Liver (tissue), 9 donors: ENCODE data around the gene SAMD4B. TPM values are rescaled to one million over a fixed set of nuclear protein-coding genes. Genes with fewer than 3 reads are reported as not detected.

Experiments used
- DNase-seq: peaks from one replicate; pipeline ENCODE4 v3.0.0-alpha.2; 2017; ENCODE audit warnings: low spot score
- H3K27ac ChIP-seq, 2 donors: one replicate each; pipeline ENCODE4 v1.7.0; 2013; ENCODE audit warnings: inconsistent platforms in 2 of 2, low read length in 2 of 2, control low read depth in 1 of 2, low read depth in 1 of 2, mild to moderate bottlenecking in 1 of 2
- H3K27me3 ChIP-seq, 4 donors: one replicate each; pipeline versions ENCODE4 v1.6.1 to v1.7.0; 2013; ENCODE audit warnings: low read length in 3 of 4, inconsistent platforms in 1 of 4, mild to moderate bottlenecking in 1 of 4, moderate library complexity in 1 of 4; ENCODE audit not compliant: control insufficient read depth in 4 of 4, insufficient read depth in 4 of 4
- H3K36me3 ChIP-seq, 4 donors: one replicate each; pipeline versions ENCODE4 v1.6.1 to v1.7.0; 2013; ENCODE audit warnings: low read length in 3 of 4, mild to moderate bottlenecking in 3 of 4, low read depth in 1 of 4, moderate library complexity in 1 of 4; ENCODE audit not compliant: control insufficient read depth in 4 of 4, insufficient read depth in 3 of 4
- H3K4me1 ChIP-seq, 4 donors: one replicate each; pipeline versions ENCODE4 v1.6.1 to v1.7.0; 2013; ENCODE audit warnings: low read length in 3 of 4, mild to moderate bottlenecking in 3 of 4, moderate library complexity in 1 of 4; ENCODE audit not compliant: control insufficient read depth in 4 of 4, insufficient read depth in 4 of 4
- H3K4me3 ChIP-seq, 3 donors: one replicate each; pipeline versions ENCODE4 v1.6.1 to v1.7.0; 2013; ENCODE audit warnings: low read length in 3 of 3, control low read depth in 1 of 3, low read depth in 1 of 3, mild to moderate bottlenecking in 1 of 3
- H3K9ac ChIP-seq, 2 donors: one replicate each; pipeline ENCODE4 v1.7.0; 2013; ENCODE audit warnings: low read length in 2 of 2, mild to moderate bottlenecking in 2 of 2, moderate library complexity in 2 of 2, control low read depth in 1 of 2, low read depth in 1 of 2
- H3K9me3 ChIP-seq, 4 donors: one replicate each; pipeline versions ENCODE4 v1.6.1 to v1.7.0; 2013; ENCODE audit warnings: low read length in 3 of 4; ENCODE audit not compliant: control insufficient read depth in 4 of 4
- ATF3 ChIP-seq: IDR thresholded peaks from 2 replicates; pipeline ENCODE4 v1.6.1; 2016; ENCODE audit warnings: antibody characterized with exemption
- CTCF ChIP-seq: fragments of 150-350 bp; IDR thresholded peaks from 2 replicates; pipeline ENCODE4 v1.5.1; 2017; ENCODE audit warnings: improper control_type of control experiment, low read depth, low read length; ENCODE audit not compliant: missing input control
- EGR1 ChIP-seq, 2 donors: IDR thresholded peaks; 2 replicates each; pipeline ENCODE4 v1.6.1; 2016 to 2018; ENCODE audit warnings: antibody characterized with exemption in 2 of 2, low read depth in 2 of 2
- FOXA1 ChIP-seq: IDR thresholded peaks from 2 replicates; pipeline ENCODE4 v1.6.1; 2016; ENCODE audit warnings: antibody characterized with exemption
- FOXA2 ChIP-seq: IDR thresholded peaks from 2 replicates; pipeline ENCODE4 v1.6.1; 2016; ENCODE audit warnings: antibody characterized with exemption
- GABPA ChIP-seq, 2 donors: IDR thresholded peaks in 1 of 2; conservative IDR thresholded peaks in 1 of 2; 2 replicates each; pipeline ENCODE4 v1.6.1; 2016; ENCODE audit warnings: antibody characterized with exemption in 2 of 2, mild to moderate bottlenecking in 1 of 2, moderate library complexity in 1 of 2
- HNF4A ChIP-seq, 2 donors: conservative IDR thresholded peaks; 2 replicates each; pipeline ENCODE4 v1.6.1; 2016; ENCODE audit warnings: antibody characterized with exemption in 2 of 2, mild to moderate bottlenecking in 2 of 2
- HNF4G ChIP-seq: IDR thresholded peaks from 2 replicates; pipeline ENCODE4 v1.6.1; 2016; ENCODE audit warnings: antibody characterized with exemption
- NR2F2 ChIP-seq: IDR thresholded peaks from 2 replicates; pipeline ENCODE4 v1.6.1; 2016; ENCODE audit warnings: antibody characterized with exemption
- RAD21 ChIP-seq, 2 donors: IDR thresholded peaks; 2 replicates each; pipeline ENCODE4 v1.6.1; 2016; ENCODE audit warnings: antibody characterized with exemption in 2 of 2, mild to moderate bottlenecking in 2 of 2
- RXRA ChIP-seq, 2 donors: IDR thresholded peaks; 2 replicates each; pipeline ENCODE4 v1.6.1; 2017 to 2018; ENCODE audit warnings: antibody characterized with exemption in 2 of 2, mild to moderate bottlenecking in 1 of 2
- SP1 ChIP-seq: IDR thresholded peaks from 2 replicates; pipeline ENCODE4 v1.6.1; 2018; ENCODE audit warnings: antibody characterized with exemption, mild to moderate bottlenecking
- TAF1 ChIP-seq: conservative IDR thresholded peaks from 2 replicates; pipeline ENCODE4 v1.6.1; 2016; ENCODE audit warnings: antibody characterized with exemption, mild to moderate bottlenecking
- YY1 ChIP-seq: IDR thresholded peaks from 2 replicates; pipeline ENCODE4 v1.6.1; 2016; ENCODE audit warnings: antibody characterized with exemption, mild to moderate bottlenecking
- WGBS: extraction: QIAGEN DNeasy Blood & Tissue Kit; methylation state at CpG from one replicate; pipeline ENCODE4 v1.1.7; 2013; 5-methylcytosine and 5-hydroxymethylcytosine counted together
- polyA plus RNA-seq, 2 donors: library from polyadenylated mRNA; stranded (reverse) in 1 of 2; unstranded in 1 of 2; fragments of 200-250 nt in 1 of 2; fragments of >200 nt in 1 of 2; fragmentation: Nextera tagmentation in 1 of 2; extraction: Ambion mirVana in 1 of 2; gene quantifications; one replicate each; pipeline versions ENCODE4 v1.2.1 to v1.2.3, GENCODE V29; 2013 to 2015
- total RNA-seq, 2 donors: library from RNA; depleted of rRNA; stranded (reverse); fragments of >200 nt; gene quantifications; one replicate each; pipeline ENCODE4 v1.2.3, GENCODE V29; 2014
- TF ChIP-seq, protein P1 (sequence below): IDR thresholded peaks from 2 replicates; pipeline ENCODE4 v1.6.1; 2016; ENCODE audit warnings: antibody characterized with exemption
- TF ChIP-seq, protein P2 (sequence below): IDR thresholded peaks from 2 replicates; pipeline ENCODE4 v1.6.1; 2016; ENCODE audit warnings: antibody characterized with exemption
- TF ChIP-seq, protein P3 (sequence below): IDR thresholded peaks from 2 replicates; pipeline ENCODE4 v1.6.1; 2016; ENCODE audit warnings: antibody characterized with exemption, mild to moderate bottlenecking
- donor health status: healthy.
- donor health status: healthy.
- donor health status: healthy.
- donor health status: healthy.
- donor health status: healthy.

Gene SAMD4B
- total and polyA plus RNA-seq, 4 donors, result 17.3 to 39.4 (median 30.5) TPM

- H3K4me3 ChIP-seq, result no peak overlapping the region
- peaks cover 4 to 27% (median 17%) of the 10 kb centered on the region in 4 donors for H3K4me1 ChIP-seq
- H3K36me3 ChIP-seq, result peaks cover 15 to 24% (median 17%) of the 10 kb centered on the region in 4 donors
- H3K27me3 ChIP-seq, result no peaks in the 10 kb centered on the region
- 96% methylated on average over 8 of the region's 8 CpGs for WGBS
- no peak for TF ChIP-seq FOXA2
- no peak for TF ChIP-seq FOXA1
- TF ChIP-seq, protein P1, sequence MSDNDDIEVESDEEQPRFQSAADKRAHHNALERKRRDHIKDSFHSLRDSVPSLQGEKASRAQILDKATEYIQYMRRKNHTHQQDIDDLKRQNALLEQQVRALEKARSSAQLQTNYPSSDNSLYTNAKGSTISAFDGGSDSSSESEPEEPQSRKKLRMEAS, result no peak
- TF ChIP-seq RAD21 (IDR thresholded peaks at IDR 0.05), result no peak
- TF ChIP-seq NR2F2, result no peak
- TF ChIP-seq, protein P2, sequence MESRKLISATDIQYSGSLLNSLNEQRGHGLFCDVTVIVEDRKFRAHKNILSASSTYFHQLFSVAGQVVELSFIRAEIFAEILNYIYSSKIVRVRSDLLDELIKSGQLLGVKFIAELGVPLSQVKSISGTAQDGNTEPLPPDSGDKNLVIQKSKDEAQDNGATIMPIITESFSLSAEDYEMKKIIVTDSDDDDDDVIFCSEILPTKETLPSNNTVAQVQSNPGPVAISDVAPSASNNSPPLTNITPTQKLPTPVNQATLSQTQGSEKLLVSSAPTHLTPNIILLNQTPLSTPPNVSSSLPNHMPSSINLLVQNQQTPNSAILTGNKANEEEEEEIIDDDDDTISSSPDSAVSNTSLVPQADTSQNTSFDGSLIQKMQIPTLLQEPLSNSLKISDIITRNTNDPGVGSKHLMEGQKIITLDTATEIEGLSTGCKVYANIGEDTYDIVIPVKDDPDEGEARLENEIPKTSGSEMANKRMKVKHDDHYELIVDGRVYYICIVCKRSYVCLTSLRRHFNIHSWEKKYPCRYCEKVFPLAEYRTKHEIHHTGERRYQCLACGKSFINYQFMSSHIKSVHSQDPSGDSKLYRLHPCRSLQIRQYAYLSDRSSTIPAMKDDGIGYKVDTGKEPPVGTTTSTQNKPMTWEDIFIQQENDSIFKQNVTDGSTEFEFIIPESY, result no peak
- TF ChIP-seq RXRA (IDR thresholded peaks at IDR 0.05), result no peak
- TF ChIP-seq YY1, result no peak
- TF ChIP-seq TAF1, result no peak
- no peak for TF ChIP-seq SP1
- TF ChIP-seq CTCF, result no peak
- TF ChIP-seq, protein P3, sequence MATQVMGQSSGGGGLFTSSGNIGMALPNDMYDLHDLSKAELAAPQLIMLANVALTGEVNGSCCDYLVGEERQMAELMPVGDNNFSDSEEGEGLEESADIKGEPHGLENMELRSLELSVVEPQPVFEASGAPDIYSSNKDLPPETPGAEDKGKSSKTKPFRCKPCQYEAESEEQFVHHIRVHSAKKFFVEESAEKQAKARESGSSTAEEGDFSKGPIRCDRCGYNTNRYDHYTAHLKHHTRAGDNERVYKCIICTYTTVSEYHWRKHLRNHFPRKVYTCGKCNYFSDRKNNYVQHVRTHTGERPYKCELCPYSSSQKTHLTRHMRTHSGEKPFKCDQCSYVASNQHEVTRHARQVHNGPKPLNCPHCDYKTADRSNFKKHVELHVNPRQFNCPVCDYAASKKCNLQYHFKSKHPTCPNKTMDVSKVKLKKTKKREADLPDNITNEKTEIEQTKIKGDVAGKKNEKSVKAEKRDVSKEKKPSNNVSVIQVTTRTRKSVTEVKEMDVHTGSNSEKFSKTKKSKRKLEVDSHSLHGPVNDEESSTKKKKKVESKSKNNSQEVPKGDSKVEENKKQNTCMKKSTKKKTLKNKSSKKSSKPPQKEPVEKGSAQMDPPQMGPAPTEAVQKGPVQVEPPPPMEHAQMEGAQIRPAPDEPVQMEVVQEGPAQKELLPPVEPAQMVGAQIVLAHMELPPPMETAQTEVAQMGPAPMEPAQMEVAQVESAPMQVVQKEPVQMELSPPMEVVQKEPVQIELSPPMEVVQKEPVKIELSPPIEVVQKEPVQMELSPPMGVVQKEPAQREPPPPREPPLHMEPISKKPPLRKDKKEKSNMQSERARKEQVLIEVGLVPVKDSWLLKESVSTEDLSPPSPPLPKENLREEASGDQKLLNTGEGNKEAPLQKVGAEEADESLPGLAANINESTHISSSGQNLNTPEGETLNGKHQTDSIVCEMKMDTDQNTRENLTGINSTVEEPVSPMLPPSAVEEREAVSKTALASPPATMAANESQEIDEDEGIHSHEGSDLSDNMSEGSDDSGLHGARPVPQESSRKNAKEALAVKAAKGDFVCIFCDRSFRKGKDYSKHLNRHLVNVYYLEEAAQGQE, result no peak
- TF ChIP-seq EGR1 (IDR thresholded peaks at IDR 0.05; ENCODE audit: low read depth in 2 of 2), result no peak
- TF ChIP-seq ATF3, result no peak
- no peak for TF ChIP-seq GABPA (IDR thresholded peaks at IDR 0.05 in 1 of 2, conservative IDR thresholded peaks at IDR 0.05 in 1 of 2)
- no peak for TF ChIP-seq HNF4A (conservative IDR thresholded peaks at IDR 0.05)
- TF ChIP-seq HNF4G, result no peak
- no peak overlapping the region for H3K9ac ChIP-seq
- H3K9me3 ChIP-seq, result no peaks in the 10 kb centered on the region
- no peak overlapping the region for H3K27ac ChIP-seq
- no peak for DNase-seq
Observed at GRCh38 chr19:39433480-39434079, 91.4 kb downstream of the SAMD4B start.
